ENCODE measurements around the gene PRKAG2.

GRCh38 chr7:151860771-151861170 is 16.1 kb downstream of the PRKAG2 start:
- TF ChIP-seq CTCF (IDR thresholded peaks at IDR 0.05; ENCODE audit: low read depth, low read length, poor library complexity, severe bottlenecking) (no peak), EZH2phosphoT487 (IDR thresholded peaks at IDR 0.05; ENCODE audit: borderline replicate concordance, low read length) (no peak)

Measured in DOHH2 (cell line).